ENCODE results near the gene TNP1. TPM values are rescaled to one million over a fixed set of nuclear protein-coding genes. Genes with fewer than 3 reads are reported as not detected.

Gene TNP1
- total RNA-seq, 1 donor from 2014 or later = not detected

- no peaks in the 10 kb centered on the region for H3K36me3 ChIP-seq
- no peaks in the 10 kb centered on the region for H3K9me3 ChIP-seq (replicated peaks)
- intact Hi-C loops (cut with micrococcal nuclease) = no loop called here
- H3K4me1 ChIP-seq = peaks cover 39% of the 10 kb centered on the region
- H3K4me3 ChIP-seq = no peak overlapping the region
- H3K27me3 ChIP-seq (ENCODE audit: low read depth) = no peaks in the 10 kb centered on the region
- no peak for DNase-seq
- H3K27ac ChIP-seq (replicated peaks) = no peak overlapping the region
- TF ChIP-seq CTCF (IDR thresholded peaks at IDR 0.05; ENCODE audit: borderline replicate concordance) = no peak
Observed at GRCh38 chr2:216882876-216883275, 23.0 kb upstream of the TNP1 start.

- no peaks in the 10 kb centered on the region for H3K9me3 ChIP-seq (replicated peaks)
- H3K27me3 ChIP-seq (ENCODE audit: low read depth) = no peaks in the 10 kb centered on the region
- H3K27ac ChIP-seq (replicated peaks) = no peak overlapping the region
- intact Hi-C loops (cut with micrococcal nuclease) = no loop called here
- H3K4me1 ChIP-seq = peaks cover 24% of the 10 kb centered on the region
- no peaks in the 10 kb centered on the region for H3K36me3 ChIP-seq
- TF ChIP-seq CTCF (IDR thresholded peaks at IDR 0.05; ENCODE audit: borderline replicate concordance) = no peak
- DNase-seq = no peak
- H3K4me3 ChIP-seq = no peak overlapping the region
Observed at GRCh38 chr2:216881411-216881810, 21.5 kb upstream of the TNP1 start.

GRCh38 chr2:216880509-216881184, 20.8 kb upstream of the TNP1 start:
- no peak for TF ChIP-seq CTCF (IDR thresholded peaks at IDR 0.05; ENCODE audit: borderline replicate concordance)
- no peaks in the 10 kb centered on the region for H3K9me3 ChIP-seq (replicated peaks)
- H3K4me3 ChIP-seq = no peak overlapping the region
- no peak overlapping the region for H3K27ac ChIP-seq (replicated peaks)
- intact Hi-C loops (cut with micrococcal nuclease) = no loop called here
- DNase-seq = no peak
- peaks cover 22% of the 10 kb centered on the region for H3K4me1 ChIP-seq
- H3K27me3 ChIP-seq (ENCODE audit: low read depth) = no peaks in the 10 kb centered on the region
- H3K36me3 ChIP-seq = no peaks in the 10 kb centered on the region

DNA sequence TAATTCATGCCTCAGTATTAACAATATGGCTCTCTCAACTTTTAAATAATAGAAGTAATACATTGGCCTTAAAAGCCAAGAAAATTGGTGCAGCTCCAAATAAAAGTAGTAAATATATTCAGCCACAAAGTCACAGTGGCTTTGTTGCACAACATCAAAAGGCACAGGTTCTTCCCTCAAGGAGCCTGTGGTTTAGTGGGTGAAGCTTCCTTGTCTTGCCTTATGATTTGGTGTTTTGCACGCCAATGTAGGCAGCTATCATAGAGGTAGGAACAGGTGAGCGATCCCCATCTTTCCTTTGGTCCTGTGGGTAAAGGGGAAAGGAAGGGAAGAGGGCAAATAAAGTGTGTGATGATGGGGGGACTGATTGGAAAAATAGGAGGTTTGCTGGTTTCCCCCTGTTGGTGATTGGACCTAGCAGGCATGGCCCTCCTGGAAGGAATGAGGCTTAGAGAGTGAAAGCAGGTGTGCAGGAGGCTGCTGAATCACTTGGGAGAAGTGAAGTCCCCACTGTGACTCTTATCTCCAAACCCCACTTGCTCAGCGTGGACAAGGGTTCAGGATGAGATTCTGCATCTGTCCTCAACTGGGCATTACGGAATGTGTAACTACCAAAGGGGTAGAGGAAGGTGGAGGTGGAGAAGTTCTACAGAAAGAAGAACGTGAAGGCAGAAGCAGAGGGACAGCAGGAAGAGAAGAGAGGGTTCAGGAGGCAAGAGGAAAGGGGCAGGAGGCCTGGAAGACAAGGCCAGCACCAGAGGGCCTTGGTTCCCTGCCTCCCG, 20.1 kb upstream of the TNP1 start:
- H3K9me3 ChIP-seq (replicated peaks) = no peaks in the 10 kb centered on the region

DNA sequence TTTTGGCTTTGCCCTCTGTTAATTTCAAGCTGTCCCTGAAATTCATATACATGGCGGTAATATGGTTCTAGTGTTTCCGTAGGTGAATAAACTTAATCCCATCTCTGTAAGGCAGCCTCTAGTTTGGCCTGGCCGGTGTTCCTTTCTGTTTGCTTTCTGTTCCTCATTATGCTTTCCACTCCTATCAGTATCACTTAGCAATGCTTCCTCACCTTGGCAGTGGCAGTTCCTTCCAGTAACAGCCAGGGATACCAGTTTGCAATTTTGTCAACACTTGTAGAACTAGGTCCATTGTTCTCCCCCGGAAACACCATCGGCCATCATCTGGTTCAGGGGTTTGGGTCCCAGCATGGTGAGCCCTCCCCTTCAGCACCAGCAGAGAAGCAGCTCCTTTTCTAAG, 18.2 kb upstream of the TNP1 start:
- H3K27ac ChIP-seq (replicated peaks) = no peak overlapping the region
- no peak overlapping the region for H3K4me3 ChIP-seq
- no peaks in the 10 kb centered on the region for H3K36me3 ChIP-seq
- H3K27me3 ChIP-seq (ENCODE audit: low read depth) = no peaks in the 10 kb centered on the region
- H3K9me3 ChIP-seq (replicated peaks) = no peaks in the 10 kb centered on the region
- DNase-seq = no peak
- H3K4me1 ChIP-seq = peaks cover 6% of the 10 kb centered on the region
- TF ChIP-seq CTCF (IDR thresholded peaks at IDR 0.05; ENCODE audit: borderline replicate concordance) = no peak
- intact Hi-C loops (cut with micrococcal nuclease) = no loop called here

More for the DNA sequence above, 20.1 kb upstream of the TNP1 start:
- H3K27ac ChIP-seq (replicated peaks) = no peak overlapping the region
- no peaks in the 10 kb centered on the region for H3K27me3 ChIP-seq (ENCODE audit: low read depth)
- no peak overlapping the region for H3K4me3 ChIP-seq
- H3K4me1 ChIP-seq = peaks cover 22% of the 10 kb centered on the region
- DNase-seq = no peak
- no peak for TF ChIP-seq CTCF (IDR thresholded peaks at IDR 0.05; ENCODE audit: borderline replicate concordance)
- intact Hi-C loops (cut with micrococcal nuclease) = no loop called here
- no peaks in the 10 kb centered on the region for H3K36me3 ChIP-seq
